22Rv1 (cell line): Measurements from ENCODE around the gene ARVCF.

ENCODE experiments used
- CTCF ChIP-seq: fragments of 450-650 bp; IDR thresholded peaks from 2 replicates; pipeline ENCODE4 v1.5.1; 2017; ENCODE audit warnings: mild to moderate bottlenecking
- ZFX ChIP-seq: fragments of 450-650 bp; IDR thresholded peaks from 2 replicates; pipeline ENCODE4 v1.6.1; 2017; ENCODE audit warnings: antibody characterized with exemption, borderline replicate concordance

GRCh38 chr22:19998991-19999820 lies 17.4 kb downstream of the ARVCF start:
- no peak for TF ChIP-seq CTCF
- TF ChIP-seq ZFX: no peak
